Trophoblast cell (in vitro differentiated cells and primary cell): Measurements from ENCODE around the gene EPB41L1.

ENCODE experiments used
- DNase-seq, 2 donors: peaks; one replicate each; pipeline ENCODE4 v3.0.0-alpha.2; 2016
- H2AFZ ChIP-seq: 2 replicates; pipeline ENCODE4 v1.6.1; 2013; ENCODE audit warnings: low read length, moderate library complexity, mild to moderate bottlenecking; ENCODE audit not compliant: insufficient read depth, poor library complexity
- H2AK5ac ChIP-seq: 2 replicates; pipeline ENCODE4 v1.6.1; 2013; ENCODE audit warnings: mild to moderate bottlenecking, low read length
- H2BK120ac ChIP-seq: 2 replicates; pipeline ENCODE4 v1.6.1; 2013; ENCODE audit warnings: low read length, mild to moderate bottlenecking, moderate library complexity; ENCODE audit not compliant: insufficient read depth, poor library complexity
- H2BK12ac ChIP-seq: 2 replicates; pipeline ENCODE4 v1.6.1; 2013; ENCODE audit warnings: mild to moderate bottlenecking, low read length, moderate library complexity
- H2BK5ac ChIP-seq: 2 replicates; pipeline ENCODE4 v1.6.1; 2013; ENCODE audit warnings: low read length, low read depth, moderate library complexity, mild to moderate bottlenecking; ENCODE audit not compliant: poor library complexity
- H3K14ac ChIP-seq: 2 replicates; pipeline ENCODE4 v1.6.1; 2013; ENCODE audit warnings: mild to moderate bottlenecking, low read length
- H3K18ac ChIP-seq: 2 replicates; pipeline ENCODE4 v1.6.1; 2013; ENCODE audit warnings: mild to moderate bottlenecking, low read length
- H3K23ac ChIP-seq: 2 replicates; pipeline ENCODE4 v1.6.1; 2013; ENCODE audit warnings: low read length
- H3K27ac ChIP-seq: 2 replicates; pipeline ENCODE4 v1.5.1; 2013; ENCODE audit warnings: low read depth, mild to moderate bottlenecking, inconsistent platforms, low read length, moderate library complexity
- H3K27me3 ChIP-seq: 2 replicates; pipeline ENCODE4 v1.6.1; 2013; ENCODE audit warnings: inconsistent platforms, mild to moderate bottlenecking, low read length, moderate library complexity; ENCODE audit not compliant: insufficient read depth
- H3K36me3 ChIP-seq, 2 experiments: 1 replicate in 1 of 2; 2 replicates in 1 of 2; pipeline ENCODE4 v1.6.1; 2013; ENCODE audit warnings: low read length in 2 of 2, mild to moderate bottlenecking in 2 of 2, moderate library complexity in 1 of 2; ENCODE audit not compliant: insufficient read depth in 2 of 2, control insufficient read depth in 1 of 2
- H3K4ac ChIP-seq: 2 replicates; pipeline ENCODE4 v1.6.1; 2013; ENCODE audit warnings: low read depth, mild to moderate bottlenecking, low read length, moderate library complexity
- H3K4me1 ChIP-seq, 2 experiments: 1 replicate in 1 of 2; 2 replicates in 1 of 2; pipeline ENCODE4 v1.6.1; 2013; ENCODE audit warnings: low read length in 2 of 2, mild to moderate bottlenecking in 2 of 2, moderate library complexity in 1 of 2; ENCODE audit not compliant: insufficient read depth in 2 of 2, control insufficient read depth in 1 of 2
- H3K4me2 ChIP-seq: 2 replicates; pipeline ENCODE4 v1.6.1; 2013; ENCODE audit warnings: inconsistent platforms, mild to moderate bottlenecking, low read length, moderate library complexity
- H3K4me3 ChIP-seq: 2 replicates; pipeline ENCODE4 v1.5.1; 2013; ENCODE audit warnings: mild to moderate bottlenecking, low read depth, low read length, inconsistent platforms
- H3K79me1 ChIP-seq: one replicate; pipeline ENCODE4 v1.6.1; 2013; ENCODE audit warnings: low read length
- H3K79me2 ChIP-seq: 2 replicates; pipeline ENCODE4 v1.6.1; 2013; ENCODE audit warnings: low read length, mild to moderate bottlenecking; ENCODE audit not compliant: control insufficient read depth, insufficient read depth, poor library complexity
- H3K9ac ChIP-seq: 2 replicates; pipeline ENCODE4 v1.6.1; 2013; ENCODE audit warnings: mild to moderate bottlenecking, low read length
- H3K9me3 ChIP-seq: 2 replicates; pipeline ENCODE4 v1.6.1; 2013; ENCODE audit warnings: low read depth, mild to moderate bottlenecking, control low read depth, inconsistent platforms, low read length; ENCODE audit not compliant: insufficient read depth
- H4K12ac ChIP-seq: 2 replicates; pipeline ENCODE4 v1.6.1; 2013; ENCODE audit warnings: low read depth, mild to moderate bottlenecking, low read length, moderate library complexity
- H4K8ac ChIP-seq: 2 replicates; pipeline ENCODE4 v1.6.1; 2013; ENCODE audit warnings: low read depth, mild to moderate bottlenecking, low read length, moderate library complexity
- H4K91ac ChIP-seq: one replicate; pipeline ENCODE4 v1.6.1; 2013; ENCODE audit warnings: low read depth, mild to moderate bottlenecking, low read length, moderate library complexity
- WGBS: extraction: QIAGEN DNeasy Blood & Tissue Kit; methylation state at CpG from one replicate; pipeline ENCODE4 v1.1.7; 2013; ENCODE audit warnings: missing lambda C conversion rate; ENCODE audit not compliant: insufficient read length, insufficient coverage; ENCODE audit errors: extremely low coverage; 5-methylcytosine and 5-hydroxymethylcytosine counted together

Gene EPB41L1

GRCh38 chr20:36219671-36220220, 65.2 kb downstream of the EPB41L1 start:
- Histone ChIP-seq H3K27me3 (no peaks in the 10 kb centered on the region), H2BK120ac (no peak overlapping the region), H3K4me2 (no peak overlapping the region), H3K4ac (no peak overlapping the region), H3K18ac (no peak overlapping the region), H3K4me1 (no peaks in the 10 kb centered on the region), H3K23ac (no peak overlapping the region), H4K8ac (no peak overlapping the region), H3K79me1 (no peaks in the 10 kb centered on the region), H2BK5ac (no peak overlapping the region), H3K9me3 (peaks cover 2% of the 10 kb centered on the region), H3K9ac (no peak overlapping the region), H2AK5ac (no peak overlapping the region), H3K4me3 (no peak overlapping the region), H2AFZ (no peak overlapping the region), H3K79me2 (no peaks in the 10 kb centered on the region), H3K27ac (no peak overlapping the region), H3K36me3 (no peaks in the 10 kb centered on the region), H3K14ac (no peak overlapping the region), H4K12ac (no peak overlapping the region), H4K91ac (no peak overlapping the region), H2BK12ac (no peak overlapping the region)
- no peak for DNase-seq
- WGBS = no CpG with 5 or more reads among the region's 17 CpGs

DNA sequence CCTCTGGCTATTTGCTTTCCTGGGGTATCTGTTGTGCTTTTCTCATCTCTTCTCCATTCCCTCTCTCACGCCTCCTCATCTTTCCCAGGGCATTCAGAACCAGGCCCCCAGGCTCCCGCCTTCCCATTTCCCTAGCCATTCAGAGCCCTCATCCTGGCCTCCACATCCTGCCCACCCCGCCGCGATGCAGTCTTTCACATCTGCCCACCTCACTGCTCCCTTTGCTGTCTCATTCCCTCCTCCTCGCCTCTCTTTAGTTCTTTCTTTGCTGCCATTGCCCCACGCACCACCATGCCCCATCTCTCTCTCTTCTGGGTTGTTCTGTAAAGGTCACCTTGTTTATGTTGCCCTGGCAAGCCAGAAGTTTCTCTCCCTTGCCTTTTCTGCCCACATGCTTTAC, 71.1 kb downstream of the EPB41L1 start:
- H4K12ac ChIP-seq = no peak overlapping the region
- no peak overlapping the region for H2BK12ac ChIP-seq
- no peak overlapping the region for H2BK5ac ChIP-seq
- no peak overlapping the region for H3K4ac ChIP-seq
- H3K27ac ChIP-seq = no peak overlapping the region
- H3K27me3 ChIP-seq = no peaks in the 10 kb centered on the region
- no peaks in the 10 kb centered on the region for H3K9me3 ChIP-seq
- H2AK5ac ChIP-seq = no peak overlapping the region
- no peak overlapping the region for H3K23ac ChIP-seq
- no peak overlapping the region for H3K14ac ChIP-seq
- no peak overlapping the region for H3K18ac ChIP-seq
- H3K4me2 ChIP-seq = no peak overlapping the region
- H3K9ac ChIP-seq = no peak overlapping the region
- no peak overlapping the region for H2AFZ ChIP-seq
- WGBS = no CpG with 5 or more reads among the region's 7 CpGs
- H3K4me1 ChIP-seq = no peaks in the 10 kb centered on the region
- no peak overlapping the region for H4K91ac ChIP-seq
- no peak overlapping the region for H4K8ac ChIP-seq
- no peaks in the 10 kb centered on the region for H3K79me2 ChIP-seq
- no peak overlapping the region for H3K4me3 ChIP-seq
- no peaks in the 10 kb centered on the region for H3K36me3 ChIP-seq
- no peaks in the 10 kb centered on the region for H3K79me1 ChIP-seq
- DNase-seq = no peak
- H2BK120ac ChIP-seq = no peak overlapping the region

- H2BK5ac ChIP-seq = no peak overlapping the region
- DNase-seq = peak in 1 of 2 donors; percentile 8
- H2AFZ ChIP-seq = no peak overlapping the region
- no peaks in the 10 kb centered on the region for H3K4me1 ChIP-seq
- H3K14ac ChIP-seq = no peak overlapping the region
- no peak overlapping the region for H4K8ac ChIP-seq
- no CpG with 5 or more reads among the region's 6 CpGs for WGBS
- H3K79me1 ChIP-seq = no peaks in the 10 kb centered on the region
- no peak overlapping the region for H3K9ac ChIP-seq
- H3K4ac ChIP-seq = no peak overlapping the region
- H2BK120ac ChIP-seq = no peak overlapping the region
- no peaks in the 10 kb centered on the region for H3K36me3 ChIP-seq
- H3K27ac ChIP-seq = no peak overlapping the region
- no peak overlapping the region for H3K23ac ChIP-seq
- H2AK5ac ChIP-seq = no peak overlapping the region
- H3K18ac ChIP-seq = no peak overlapping the region
- no peak overlapping the region for H2BK12ac ChIP-seq
- H3K4me3 ChIP-seq = no peak overlapping the region
- no peaks in the 10 kb centered on the region for H3K9me3 ChIP-seq
- no peak overlapping the region for H4K12ac ChIP-seq
- no peak overlapping the region for H4K91ac ChIP-seq
- no peaks in the 10 kb centered on the region for H3K79me2 ChIP-seq
- no peaks in the 10 kb centered on the region for H3K27me3 ChIP-seq
- no peak overlapping the region for H3K4me2 ChIP-seq
These were observed 74.2 kb downstream of the EPB41L1 start for GRCh38 chr20:36228770-36229169.

DNA sequence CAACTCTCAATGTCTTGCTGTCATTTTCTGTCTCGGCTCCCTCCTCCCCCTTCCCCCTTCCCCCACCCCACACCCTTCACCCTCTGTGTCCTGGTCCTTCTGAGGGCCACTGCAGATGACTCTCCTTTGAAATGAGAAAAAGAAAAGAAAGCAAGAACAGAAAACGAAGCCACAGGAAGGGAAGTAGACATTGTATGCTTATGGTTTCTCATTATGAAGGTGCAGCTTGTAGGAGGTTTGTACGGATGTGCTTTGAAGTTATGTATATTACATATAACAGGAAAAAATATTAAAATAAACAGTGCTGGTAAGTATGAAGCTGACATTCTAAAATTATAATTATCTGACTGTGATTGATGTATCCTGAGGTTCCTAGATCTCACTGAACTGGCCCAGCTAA, 75.5 kb downstream of the EPB41L1 start:
- Histone ChIP-seq H3K4ac (no peak overlapping the region), H3K9ac (no peak overlapping the region), H3K18ac (no peak overlapping the region), H2AFZ (no peak overlapping the region), H3K4me1 (no peaks in the 10 kb centered on the region), H3K14ac (no peak overlapping the region), H4K12ac (no peak overlapping the region), H4K91ac (no peak overlapping the region), H3K4me3 (no peak overlapping the region), H3K27me3 (no peaks in the 10 kb centered on the region), H2BK5ac (no peak overlapping the region), H3K36me3 (no peaks in the 10 kb centered on the region), H3K23ac (no peak overlapping the region), H3K79me1 (no peaks in the 10 kb centered on the region), H3K27ac (no peak overlapping the region), H2BK120ac (no peak overlapping the region), H3K4me2 (no peak overlapping the region), H3K9me3 (no peaks in the 10 kb centered on the region), H2BK12ac (no peak overlapping the region), H4K8ac (no peak overlapping the region), H3K79me2 (no peaks in the 10 kb centered on the region), H2AK5ac (no peak overlapping the region)
- WGBS = no CpG with 5 or more reads among the region's 3 CpGs
- no peak for DNase-seq
